ENCODE measurements around the gene DCC. TPM values are rescaled to one million over a fixed set of nuclear protein-coding genes. Genes with fewer than 3 reads are reported as not detected.

Gene DCC
- total and polyA plus RNA-seq, 2 donors (not counting 1 experiment from before 2014, with no cell fraction given) = 0.14 TPM; not detected in 1

- H3K9me3 ChIP-seq (ENCODE audit: control insufficient read depth, insufficient read depth, low read depth, low read length) = no peaks in the 10 kb centered on the region
- H3K27me3 ChIP-seq (ENCODE audit: control insufficient read depth, insufficient read depth, low read length) = no peaks in the 10 kb centered on the region
- no peaks in the 10 kb centered on the region for H3K36me3 ChIP-seq (ENCODE audit: control insufficient read depth, insufficient read depth, low read length)
- DNase-seq (ENCODE audit: low read depth in 2 of 2) = peak in 1 of 2 donors; percentile 10
- H3K9ac ChIP-seq (ENCODE audit: insufficient read depth, low read length) = no peak overlapping the region
- H3K4me3 ChIP-seq (replicated peaks in 1 of 4; ENCODE audit: control extremely low read depth in 1 of 4, insufficient read depth in 1 of 4, low read depth in 3 of 4, low read length in 4 of 4) = no peak overlapping the region
- TF ChIP-seq, protein P1, sequence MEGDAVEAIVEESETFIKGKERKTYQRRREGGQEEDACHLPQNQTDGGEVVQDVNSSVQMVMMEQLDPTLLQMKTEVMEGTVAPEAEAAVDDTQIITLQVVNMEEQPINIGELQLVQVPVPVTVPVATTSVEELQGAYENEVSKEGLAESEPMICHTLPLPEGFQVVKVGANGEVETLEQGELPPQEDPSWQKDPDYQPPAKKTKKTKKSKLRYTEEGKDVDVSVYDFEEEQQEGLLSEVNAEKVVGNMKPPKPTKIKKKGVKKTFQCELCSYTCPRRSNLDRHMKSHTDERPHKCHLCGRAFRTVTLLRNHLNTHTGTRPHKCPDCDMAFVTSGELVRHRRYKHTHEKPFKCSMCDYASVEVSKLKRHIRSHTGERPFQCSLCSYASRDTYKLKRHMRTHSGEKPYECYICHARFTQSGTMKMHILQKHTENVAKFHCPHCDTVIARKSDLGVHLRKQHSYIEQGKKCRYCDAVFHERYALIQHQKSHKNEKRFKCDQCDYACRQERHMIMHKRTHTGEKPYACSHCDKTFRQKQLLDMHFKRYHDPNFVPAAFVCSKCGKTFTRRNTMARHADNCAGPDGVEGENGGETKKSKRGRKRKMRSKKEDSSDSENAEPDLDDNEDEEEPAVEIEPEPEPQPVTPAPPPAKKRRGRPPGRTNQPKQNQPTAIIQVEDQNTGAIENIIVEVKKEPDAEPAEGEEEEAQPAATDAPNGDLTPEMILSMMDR (conservative IDR thresholded peaks at IDR 0.05 in 1 of 2, IDR thresholded peaks at IDR 0.05 in 1 of 2; ENCODE audit: low read depth in 1 of 2, low read length in 2 of 2) = no peak
- TF ChIP-seq EZH2 (IDR thresholded peaks at IDR 0.05; ENCODE audit: low read length, missing control alignments) = no peak
- H3K4me1 ChIP-seq (ENCODE audit: control insufficient read depth, extremely low read depth, insufficient read depth, low read length) = no peaks in the 10 kb centered on the region
- no peak overlapping the region for H2AFZ ChIP-seq (ENCODE audit: low read length)
- H3K4me2 ChIP-seq (ENCODE audit: extremely low read depth, insufficient read depth, low read length) = no peak overlapping the region
- H4K20me1 ChIP-seq (ENCODE audit: control insufficient read depth, extremely low read depth, insufficient read depth, low read length) = no peaks in the 10 kb centered on the region
- H3K79me2 ChIP-seq (ENCODE audit: control insufficient read depth, insufficient read depth, low read length) = no peaks in the 10 kb centered on the region
- H3K27ac ChIP-seq (ENCODE audit: insufficient read depth, low read length) = no peak overlapping the region
Measured at GRCh38 chr18:52391810-52392559, 52.0 kb downstream of the DCC start.

GRCh38 chr18:52394602-52395001 is 54.6 kb downstream of the DCC start:
- H3K9me3 ChIP-seq (ENCODE audit: control insufficient read depth, insufficient read depth, low read depth, low read length) = no peaks in the 10 kb centered on the region
- TF ChIP-seq EZH2 (IDR thresholded peaks at IDR 0.05; ENCODE audit: low read length, missing control alignments) = no peak
- TF ChIP-seq, protein P1 (conservative IDR thresholded peaks at IDR 0.05 in 1 of 2, IDR thresholded peaks at IDR 0.05 in 1 of 2; ENCODE audit: low read depth in 1 of 2, low read length in 2 of 2) = no peak

DNA sequence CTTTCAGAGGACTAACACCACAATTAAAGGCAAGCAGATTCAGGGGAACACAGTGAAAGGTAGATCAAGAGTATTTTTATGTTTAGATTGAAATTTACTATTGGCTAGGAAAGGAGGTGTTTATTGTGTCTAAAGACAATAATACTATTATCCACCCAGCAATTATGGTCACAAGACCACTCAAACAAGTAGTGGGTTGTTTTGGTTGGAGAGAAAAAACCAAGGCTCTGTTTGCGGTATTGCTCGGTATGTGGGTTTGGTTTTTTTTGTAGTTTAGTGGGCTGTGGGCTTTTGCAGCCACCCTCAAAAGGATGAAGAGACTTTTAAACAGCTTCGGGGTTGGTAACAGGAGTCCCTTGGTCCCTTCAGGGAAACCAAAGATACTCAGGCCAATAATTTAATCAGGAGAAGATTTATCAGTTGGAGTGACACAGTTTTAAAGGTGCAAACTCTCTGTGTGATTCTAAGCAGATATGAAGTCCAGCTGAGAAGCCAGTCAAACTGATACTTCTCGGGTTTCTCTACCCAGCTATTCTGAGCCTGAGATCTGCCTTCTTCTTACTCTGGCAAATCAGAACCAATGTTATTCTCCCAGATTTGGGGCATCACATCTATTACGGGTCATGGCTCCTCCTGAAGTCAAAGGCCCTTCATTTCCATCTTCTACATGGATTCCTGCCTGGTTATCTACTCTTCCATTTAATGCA is 55.3 kb downstream of the DCC start:
- Histone ChIP-seq H3K36me3 (ENCODE audit: control insufficient read depth, insufficient read depth, low read length) (no peaks in the 10 kb centered on the region), H2AFZ (ENCODE audit: low read length) (no peak overlapping the region), H3K9me3 (ENCODE audit: control insufficient read depth, insufficient read depth, low read depth, low read length) (no peaks in the 10 kb centered on the region)

More at GRCh38 chr18:52394602-52395001, 54.6 kb downstream of the DCC start:
- DNase-seq (ENCODE audit: low read depth in 2 of 2) = peak in 1 of 2 donors; percentile 1
- Histone ChIP-seq H3K27me3 (ENCODE audit: control insufficient read depth, insufficient read depth, low read length) (no peaks in the 10 kb centered on the region), H3K36me3 (ENCODE audit: control insufficient read depth, insufficient read depth, low read length) (no peaks in the 10 kb centered on the region), H3K4me1 (ENCODE audit: control insufficient read depth, extremely low read depth, insufficient read depth, low read length) (no peaks in the 10 kb centered on the region), H2AFZ (ENCODE audit: low read length) (no peak overlapping the region), H3K27ac (ENCODE audit: insufficient read depth, low read length) (no peak overlapping the region), H4K20me1 (ENCODE audit: control insufficient read depth, extremely low read depth, insufficient read depth, low read length) (no peaks in the 10 kb centered on the region), H3K4me2 (ENCODE audit: extremely low read depth, insufficient read depth, low read length) (no peak overlapping the region), H3K79me2 (ENCODE audit: control insufficient read depth, insufficient read depth, low read length) (no peaks in the 10 kb centered on the region), H3K9ac (ENCODE audit: insufficient read depth, low read length) (no peak overlapping the region), H3K4me3 (replicated peaks in 1 of 4; ENCODE audit: control extremely low read depth in 1 of 4, insufficient read depth in 1 of 4, low read depth in 3 of 4, low read length in 4 of 4) (no peak overlapping the region)

More for the DNA sequence above, 55.3 kb downstream of the DCC start:
- TF ChIP-seq EZH2 (IDR thresholded peaks at IDR 0.05; ENCODE audit: low read length, missing control alignments) = no peak
- TF ChIP-seq, protein P1 (conservative IDR thresholded peaks at IDR 0.05 in 1 of 2, IDR thresholded peaks at IDR 0.05 in 1 of 2; ENCODE audit: low read depth in 1 of 2, low read length in 2 of 2) = no peak
- Histone ChIP-seq H3K79me2 (ENCODE audit: control insufficient read depth, insufficient read depth, low read length) (no peaks in the 10 kb centered on the region), H3K4me3 (replicated peaks in 1 of 4; ENCODE audit: control extremely low read depth in 1 of 4, insufficient read depth in 1 of 4, low read depth in 3 of 4, low read length in 4 of 4) (no peak overlapping the region), H3K4me1 (ENCODE audit: control insufficient read depth, extremely low read depth, insufficient read depth, low read length) (no peaks in the 10 kb centered on the region), H3K9ac (ENCODE audit: insufficient read depth, low read length) (no peak overlapping the region), H3K4me2 (ENCODE audit: extremely low read depth, insufficient read depth, low read length) (no peak overlapping the region), H4K20me1 (ENCODE audit: control insufficient read depth, extremely low read depth, insufficient read depth, low read length) (no peaks in the 10 kb centered on the region), H3K27ac (ENCODE audit: insufficient read depth, low read length) (no peak overlapping the region), H3K27me3 (ENCODE audit: control insufficient read depth, insufficient read depth, low read length) (no peaks in the 10 kb centered on the region)
- no peak for DNase-seq (ENCODE audit: low read depth in 2 of 2)

Measured in fibroblast of lung (primary cell).